Brain pericyte (primary cell): Measurements from ENCODE around the gene GSTCD.
"Not testable (repeated sequence)": the region's sequence is repeated elsewhere in the genome, so short reads cannot be mapped to it uniquely, and the experiment has no call there.

Experiments used
- DNase-seq: peaks from one replicate; pipeline ENCODE4 v3.0.0-alpha.2; 2012; ENCODE audit warnings: low read depth, low spot score

Gene GSTCD

DNA sequence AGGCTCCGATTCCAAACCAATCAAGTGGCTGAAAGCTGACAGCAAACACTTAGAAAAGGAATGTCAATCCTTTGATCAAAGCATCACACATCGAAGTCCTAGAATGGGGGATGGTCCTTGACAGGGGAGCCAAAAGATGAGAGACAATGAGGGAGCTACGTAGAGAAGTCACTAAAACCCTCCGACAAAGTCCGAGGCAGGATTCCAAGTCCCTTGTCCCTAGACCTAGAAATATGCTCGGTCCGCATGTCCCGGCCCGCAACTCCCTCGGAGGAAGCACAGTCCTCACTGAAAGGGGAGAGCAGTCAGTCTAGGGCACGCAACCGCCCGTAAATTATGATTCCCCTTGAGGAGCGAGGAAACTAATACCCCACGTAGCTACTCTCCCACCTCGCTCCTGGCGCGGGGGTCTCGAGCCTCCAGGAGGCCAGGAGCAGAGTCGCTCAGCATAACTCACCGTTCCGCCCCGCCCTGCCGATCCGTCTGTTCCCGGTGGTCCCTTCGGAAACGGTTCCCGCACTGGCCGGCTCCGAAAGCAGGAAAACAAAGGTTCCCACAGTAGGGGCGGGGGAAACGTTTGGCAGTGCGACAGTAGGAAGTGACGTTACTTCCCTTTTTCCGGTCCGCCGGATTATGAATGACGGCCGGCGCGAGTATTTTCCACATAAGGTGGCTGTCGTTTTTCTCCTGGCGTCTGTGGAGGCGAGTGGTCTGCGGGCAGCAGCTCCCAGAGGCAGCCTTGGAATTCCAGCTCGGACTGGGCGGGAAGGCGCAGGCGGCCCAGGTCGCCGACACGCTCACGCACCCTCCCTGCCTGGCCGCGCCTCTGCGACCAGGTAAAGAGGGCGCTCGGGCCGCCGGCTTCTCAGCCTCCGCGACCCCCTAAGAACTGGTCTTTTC lies at the start of gene GSTCD, which contains the start of gene INTS12:
Gene GSTCD, plus strand, starts transcription at position 604 of the 900 bp plus-strand sequence. CDS start 8,830 bp downstream, outside the sequence.
Gene INTS12, minus strand, starts transcription at position 509 of the 900 bp plus-strand sequence. CDS start 8,684 bp downstream, outside the sequence.
- peak; percentile 76 for DNase-seq

DNA sequence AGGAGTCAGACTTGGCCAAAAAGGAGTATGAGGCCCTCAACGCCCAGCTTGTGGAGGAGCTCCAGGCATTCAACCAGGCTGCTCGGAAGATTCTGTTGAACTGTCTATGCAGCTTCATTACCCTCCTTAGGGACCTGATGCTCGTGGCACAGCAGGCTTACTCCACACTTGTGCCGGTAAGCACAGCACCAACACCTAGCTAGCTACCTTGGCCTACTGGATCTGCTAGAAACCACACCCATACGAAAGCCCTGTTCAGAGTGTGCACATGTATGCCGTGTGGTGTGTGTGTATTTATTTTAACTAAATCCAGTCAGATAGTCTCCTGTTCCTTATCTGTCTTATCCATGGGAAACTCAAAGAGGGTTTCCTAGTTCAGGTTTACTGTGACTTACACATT lies 49.4 kb upstream of the GSTCD start:
- no peak for DNase-seq

DNA sequence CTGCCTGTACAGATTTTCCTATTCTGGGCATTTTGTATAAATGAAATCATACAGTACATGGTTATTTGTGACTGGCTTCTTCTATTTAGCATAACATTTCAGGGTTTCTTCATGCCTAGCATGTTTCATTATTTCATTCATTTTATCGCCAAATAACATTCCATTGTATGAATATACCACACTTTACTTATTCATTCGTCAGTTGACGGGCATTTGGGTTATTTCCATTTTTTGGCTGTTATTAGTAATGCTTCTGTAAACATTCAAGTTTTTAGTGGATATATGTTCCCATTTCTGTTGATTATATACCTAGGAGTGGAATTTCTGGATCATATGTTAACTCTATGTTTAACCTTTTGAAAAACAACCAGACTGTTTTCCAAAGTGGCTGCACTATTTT lies 47.6 kb upstream of the GSTCD start:
- DNase-seq = no peak

GRCh38 chr4:105662935-105663675 lies 45.5 kb upstream of the GSTCD start:
- no peak for DNase-seq

- DNase-seq = no peak
These were observed 41.9 kb upstream of the GSTCD start for GRCh38 chr4:105666693-105667092.

GRCh38 chr4:105670684-105671083 lies 37.9 kb upstream of the GSTCD start:
- DNase-seq = no peak

- DNase-seq = no peak
These were observed 37.3 kb upstream of the GSTCD start for GRCh38 chr4:105671301-105671700.

- no peak for DNase-seq
These were observed 34.6 kb upstream of the GSTCD start for GRCh38 chr4:105674011-105674410.

GRCh38 chr4:105677709-105678108 lies 30.9 kb upstream of the GSTCD start:
- DNase-seq = no peak

GRCh38 chr4:105679186-105679585 lies 29.4 kb upstream of the GSTCD start:
- no peak for DNase-seq

GRCh38 chr4:105683038-105683437 lies 25.5 kb upstream of the GSTCD start:
- DNase-seq = no peak

DNA sequence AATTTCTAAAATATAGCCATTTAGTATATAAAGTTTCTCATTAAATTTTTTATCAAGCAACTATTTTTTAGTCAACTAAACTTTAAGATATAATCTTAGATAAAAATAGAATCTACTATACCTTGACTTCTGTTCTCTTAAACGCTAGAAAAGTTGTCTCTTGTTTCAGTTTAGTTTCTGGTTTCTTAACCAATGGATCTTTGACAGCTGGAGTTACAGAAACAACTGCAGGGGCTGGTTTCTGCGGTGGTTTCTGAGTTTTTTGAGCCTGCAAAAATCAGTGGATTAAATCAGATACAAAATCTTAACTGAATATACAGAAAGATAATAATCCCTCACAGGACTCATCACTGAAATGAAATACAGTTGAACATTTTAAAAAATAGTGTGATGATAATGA lies 22.0 kb upstream of the GSTCD start:
- no peak for DNase-seq

DNA sequence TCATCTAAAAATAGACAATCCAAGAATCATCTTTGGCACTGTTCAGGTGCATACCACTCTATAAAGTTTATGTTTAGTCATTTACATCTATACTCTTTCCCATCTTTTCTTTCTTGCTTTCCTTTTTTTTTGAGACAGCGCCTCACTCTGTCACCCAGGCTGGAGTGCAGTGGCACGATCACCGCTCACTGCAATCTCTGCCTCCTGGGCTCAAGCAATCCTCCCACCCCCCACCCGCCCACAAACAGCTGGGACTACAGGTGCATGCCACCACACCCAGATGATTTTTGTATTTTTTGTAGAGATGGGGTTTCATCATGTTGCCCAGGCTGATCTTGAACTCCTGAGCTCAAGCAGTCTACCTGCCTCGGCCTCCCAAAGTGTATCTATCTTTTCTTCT lies 13.8 kb upstream of the GSTCD start:
- not testable (repeated sequence) for DNase-seq

DNA sequence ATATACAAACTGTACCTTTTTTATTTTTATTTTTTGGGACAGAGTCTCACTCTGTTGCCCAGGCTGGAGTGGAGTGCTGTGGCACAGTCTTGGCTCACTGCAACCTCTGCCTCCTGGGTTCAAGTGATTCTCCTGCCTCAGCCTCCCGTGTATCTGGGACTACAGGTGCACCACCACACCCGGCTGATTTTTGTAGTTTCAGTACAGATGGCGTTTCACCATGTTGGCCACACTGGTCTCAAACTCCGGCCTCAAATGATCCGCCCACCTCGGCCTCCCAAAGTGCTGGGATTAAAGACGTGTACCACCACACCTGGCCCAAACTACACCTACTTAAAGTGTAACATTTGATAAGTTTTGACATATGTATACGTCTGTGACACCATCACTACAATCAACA lies 12.8 kb upstream of the GSTCD start:
- not testable (repeated sequence) for DNase-seq

DNA sequence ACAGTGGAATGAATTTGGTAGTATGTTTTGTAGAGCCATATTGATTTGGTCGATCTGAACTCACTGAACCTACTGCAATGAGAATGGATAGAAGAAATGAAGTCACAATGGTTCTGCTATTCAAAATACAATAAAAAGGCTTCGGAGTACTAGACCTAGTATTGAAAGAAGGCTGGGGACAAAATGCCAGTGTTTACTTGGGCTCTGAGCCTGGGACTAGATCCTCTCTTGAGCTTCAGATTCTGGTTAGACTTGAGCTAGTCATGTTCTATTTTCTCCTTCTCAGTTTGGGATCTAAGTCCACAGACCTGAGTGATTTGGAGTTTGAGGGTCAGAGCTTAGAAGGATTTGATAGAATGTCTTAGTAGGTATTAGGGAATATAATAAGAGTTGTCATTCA lies 10.0 kb upstream of the GSTCD start:
- DNase-seq = no peak

- no peak for DNase-seq
These were observed 803 bp upstream of the GSTCD start for GRCh38 chr4:105707782-105708180.

DNA sequence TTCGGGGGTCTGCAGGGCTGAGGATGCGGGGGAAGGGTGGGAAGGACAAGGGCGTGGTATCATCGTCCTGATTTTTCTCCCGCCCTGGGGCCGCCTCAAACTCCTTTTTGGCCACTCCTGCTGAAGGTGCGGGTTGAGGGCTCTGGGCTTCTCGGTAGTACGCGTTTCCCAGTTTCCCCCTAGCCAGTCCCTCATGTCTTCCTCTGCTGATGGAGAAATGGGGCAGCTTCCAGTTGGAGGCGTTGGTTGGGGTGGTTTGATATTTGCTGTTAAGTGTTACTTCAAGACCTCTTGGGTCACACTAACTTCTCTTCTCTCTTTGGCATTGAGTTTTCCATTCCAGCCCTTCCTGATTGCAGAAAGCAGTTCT lies 482 bp downstream of the GSTCD start:
- DNase-seq = no peak

DNA sequence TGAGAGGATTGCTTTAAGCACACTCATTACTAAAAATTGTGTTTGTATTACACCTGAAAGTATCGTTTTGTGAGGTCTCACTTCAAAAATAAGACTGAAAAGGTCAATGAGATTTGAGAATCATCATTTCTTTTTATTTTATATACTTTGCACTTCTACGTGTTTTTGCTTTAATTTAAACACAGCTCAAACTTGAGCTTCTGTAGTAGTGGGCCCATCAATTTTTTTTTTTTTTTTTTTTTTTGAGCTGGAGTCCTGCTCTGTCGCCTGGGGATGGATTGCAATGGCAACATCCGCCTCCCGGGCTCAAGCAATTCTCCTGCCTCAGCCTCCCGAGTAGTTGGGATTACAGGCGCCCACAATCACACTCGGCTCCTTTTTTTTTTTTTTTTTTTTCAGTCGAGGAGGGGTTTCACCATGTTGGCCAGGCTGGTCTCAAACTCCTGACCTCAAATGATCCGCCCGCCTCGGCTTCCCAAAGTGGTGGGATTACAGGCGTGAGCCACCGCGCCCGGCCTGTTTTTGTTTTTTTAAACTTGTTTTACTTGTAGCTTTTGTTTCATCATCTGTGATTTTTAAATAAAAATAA lies 1.5 kb downstream of the GSTCD start:
- no peak for DNase-seq

GRCh38 chr4:105710678-105711077 lies 2.1 kb downstream of the GSTCD start:
- DNase-seq = no peak

GRCh38 chr4:105712766-105713165 lies 4.2 kb downstream of the GSTCD start:
- DNase-seq = no peak

GRCh38 chr4:105714071-105714521 lies 5.5 kb downstream of the GSTCD start:
- DNase-seq = no peak

DNA sequence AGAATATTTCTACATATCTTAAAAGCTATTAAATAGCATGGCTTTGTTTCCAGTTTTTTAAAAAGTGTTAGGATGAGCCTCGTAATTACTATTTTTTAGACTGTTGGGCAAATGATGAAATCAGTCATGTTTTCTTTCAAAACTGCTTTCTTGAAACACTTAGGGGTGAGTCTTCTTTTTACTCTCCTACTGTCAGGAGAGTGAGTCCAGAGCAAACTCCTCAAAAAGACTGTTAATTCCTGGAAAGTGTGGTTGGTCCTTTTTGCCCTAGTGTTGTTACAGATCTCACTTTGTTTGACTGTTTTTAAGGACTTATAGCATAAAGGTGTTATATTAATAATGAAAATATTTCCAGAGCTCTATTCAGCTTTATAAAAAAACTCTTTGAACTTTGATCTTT lies 6.3 kb downstream of the GSTCD start:
- no peak for DNase-seq
